ENCODE measurements around the gene FEZF2. TPM values are rescaled to one million over a fixed set of nuclear protein-coding genes. Genes with fewer than 3 reads are reported as not detected.

Gene FEZF2
- polyA plus RNA-seq, 3 donors: not detected

GRCh38 chr3:62403765-62404164, 30.4 kb upstream of the FEZF2 start:
- intact Hi-C loops (cut with micrococcal nuclease): no loop called here
- Histone ChIP-seq H3K36me3 (replicated peaks in 1 of 2; ENCODE audit: control insufficient read depth in 1 of 2, insufficient read depth in 2 of 2, low read length in 2 of 2) (no peaks in the 10 kb centered on the region), H4K20me1 (ENCODE audit: insufficient read depth, low read length) (no peaks in the 10 kb centered on the region), H3K4me2 (replicated peaks; ENCODE audit: extremely low read depth, low read length, poor library complexity, severe bottlenecking) (no peak overlapping the region), H3K9me3 (replicated peaks in 1 of 2; ENCODE audit: control insufficient read depth in 1 of 2, insufficient read depth in 1 of 2, low read length in 2 of 2) (no peaks in the 10 kb centered on the region), H3K4me1 (ENCODE audit: control insufficient read depth in 1 of 2, insufficient read depth in 2 of 2, low read length in 2 of 2) (no peaks in the 10 kb centered on the region), H3K27ac (ENCODE audit: low read depth in 1 of 2, low read length in 2 of 2) (no peak overlapping the region), H3K4me3 (replicated peaks in 1 of 3; ENCODE audit: low read depth in 2 of 3, low read length in 3 of 3) (no peak overlapping the region), H3K27me3 (ENCODE audit: control insufficient read depth in 2 of 2, insufficient read depth in 2 of 2, low read length in 2 of 2) (no peaks in the 10 kb centered on the region), H3K9ac (ENCODE audit: insufficient read depth, low read length, poor library complexity, severe bottlenecking) (no peak overlapping the region), H2AFZ (ENCODE audit: insufficient read depth, low read depth, low read length, poor library complexity, severe bottlenecking) (no peak overlapping the region), H3K79me2 (ENCODE audit: insufficient read depth, low read length) (no peaks in the 10 kb centered on the region)
- no CpG with 5 or more reads among the region's 3 CpGs for WGBS (ENCODE audit: insufficient coverage)
- no peaks in the 10 kb centered on the region for H3K4me1 Mint-ChIP-seq
- peaks cover 0 to 3% (median 0%) of the 10 kb centered on the region in 7 donors for H3K9me3 Mint-ChIP-seq
- H3K4me3 Mint-ChIP-seq: no peak overlapping the region
- no peak overlapping the region for H3K27ac Mint-ChIP-seq
- no peak for DNase-seq
- no peak for TF ChIP-seq CTCF (IDR thresholded peaks at IDR 0.05)
- H3K36me3 Mint-ChIP-seq: no peaks in the 10 kb centered on the region
- peaks cover 0 to 8% (median 2%) of the 10 kb centered on the region in 3 donors for H3K27me3 Mint-ChIP-seq (ENCODE audit: low read depth in 3 of 3)

- Histone ChIP-seq H3K27me3 (ENCODE audit: control insufficient read depth in 2 of 2, insufficient read depth in 2 of 2, low read length in 2 of 2) (no peaks in the 10 kb centered on the region), H3K4me2 (replicated peaks; ENCODE audit: extremely low read depth, low read length, poor library complexity, severe bottlenecking) (no peak overlapping the region), H3K36me3 (replicated peaks in 1 of 2; ENCODE audit: control insufficient read depth in 1 of 2, insufficient read depth in 2 of 2, low read length in 2 of 2) (no peaks in the 10 kb centered on the region), H2AFZ (ENCODE audit: insufficient read depth, low read depth, low read length, poor library complexity, severe bottlenecking) (no peak overlapping the region), H3K9ac (ENCODE audit: insufficient read depth, low read length, poor library complexity, severe bottlenecking) (no peak overlapping the region), H3K27ac (ENCODE audit: low read depth in 1 of 2, low read length in 2 of 2) (no peak overlapping the region), H3K4me3 (replicated peaks in 1 of 3; ENCODE audit: low read depth in 2 of 3, low read length in 3 of 3) (no peak overlapping the region), H3K4me1 (ENCODE audit: control insufficient read depth in 1 of 2, insufficient read depth in 2 of 2, low read length in 2 of 2) (no peaks in the 10 kb centered on the region), H4K20me1 (ENCODE audit: insufficient read depth, low read length) (no peaks in the 10 kb centered on the region), H3K9me3 (replicated peaks in 1 of 2; ENCODE audit: control insufficient read depth in 1 of 2, insufficient read depth in 1 of 2, low read length in 2 of 2) (no peaks in the 10 kb centered on the region), H3K79me2 (ENCODE audit: insufficient read depth, low read length) (no peaks in the 10 kb centered on the region)
- Mint-ChIP-seq H3K27me3 (ENCODE audit: low read depth in 3 of 3) (peaks cover 2 to 4% (median 3%) of the 10 kb centered on the region in 3 donors), H3K4me1 (no peaks in the 10 kb centered on the region), H3K36me3 (no peaks in the 10 kb centered on the region), H3K9me3 (peaks cover 2 to 8% (median 2%) of the 10 kb centered on the region in 7 donors), H3K27ac (no peak overlapping the region), H3K4me3 (no peak overlapping the region)
- no peak for TF ChIP-seq CTCF (IDR thresholded peaks at IDR 0.05)
- intact Hi-C loops (cut with micrococcal nuclease): no loop called here
- no peak for DNase-seq
- no CpG with 5 or more reads among the region's 5 CpGs for WGBS (ENCODE audit: insufficient coverage)
Measured at GRCh38 chr3:62392626-62393292, 19.4 kb upstream of the FEZF2 start.
